IMR-90 (cell line): ENCODE data around the gene STK31.

Experiments
- BHLHE40 ChIP-seq: fragments of 150-350 bp; IDR thresholded peaks from 2 replicates; pipeline ENCODE4 v1.6.1; 2016; ENCODE audit warnings: mild to moderate bottlenecking, low read depth, low read length
- CEBPB ChIP-seq: IDR thresholded peaks from 2 replicates; pipeline ENCODE4 v1.6.1; 2012; ENCODE audit warnings: low read depth, low read length, improper control_type of control experiment
- CHD1 ChIP-seq: IDR thresholded peaks from 2 replicates; pipeline ENCODE4 v1.6.1; 2012; ENCODE audit warnings: low read depth, low read length, improper control_type of control experiment
- FOS ChIP-seq: fragments of 150-350 bp; IDR thresholded peaks from 2 replicates; pipeline ENCODE4 v1.6.1; 2016; ENCODE audit warnings: low read depth, low read length
- MAFK ChIP-seq: IDR thresholded peaks from 2 replicates; pipeline ENCODE4 v1.6.1; 2012; ENCODE audit warnings: low read depth, low read length, improper control_type of control experiment
- MAZ ChIP-seq: IDR thresholded peaks from 2 replicates; pipeline ENCODE4 v1.6.1; 2012; ENCODE audit warnings: low read depth, mild to moderate bottlenecking, low read length, improper control_type of control experiment, moderate library complexity, borderline replicate concordance
- NFE2L2 ChIP-seq: fragments of 150-350 bp; IDR thresholded peaks from 2 replicates; pipeline ENCODE4 v1.6.1; 2016; ENCODE audit warnings: low read depth, mild to moderate bottlenecking, low read length
- POLR2A ChIP-seq: IDR thresholded peaks from 2 replicates; pipeline ENCODE4 v1.6.1; 2012; ENCODE audit warnings: mild to moderate bottlenecking, low read depth, low read length
- RAD21 ChIP-seq: IDR thresholded peaks from 2 replicates; pipeline ENCODE4 v1.6.1; 2012; ENCODE audit warnings: low read length, improper control_type of control experiment
- RCOR1 ChIP-seq: IDR thresholded peaks from 2 replicates; pipeline ENCODE4 v1.6.1; 2012; ENCODE audit warnings: mild to moderate bottlenecking, low read length, improper control_type of control experiment; ENCODE audit not compliant: insufficient replicate concordance
- TF ChIP-seq, protein P1 (sequence below): conservative IDR thresholded peaks from 2 replicates; pipeline ENCODE4 v1.5.1; 2012; ENCODE audit warnings: mild to moderate bottlenecking, low read depth, low read length, improper control_type of control experiment
- TF ChIP-seq, protein P2 (sequence below): fragments of 150-350 bp; IDR thresholded peaks from 2 replicates; pipeline ENCODE4 v1.6.1; 2017; ENCODE audit warnings: mild to moderate bottlenecking, antibody characterized with exemption, low read length, low read depth
- TF ChIP-seq, protein P3 (sequence below): fragments of 150-350 bp; IDR thresholded peaks from 2 replicates; pipeline ENCODE4 v1.6.1; 2016; ENCODE audit warnings: low read depth, mild to moderate bottlenecking, low read length, moderate library complexity, borderline replicate concordance

DNA sequence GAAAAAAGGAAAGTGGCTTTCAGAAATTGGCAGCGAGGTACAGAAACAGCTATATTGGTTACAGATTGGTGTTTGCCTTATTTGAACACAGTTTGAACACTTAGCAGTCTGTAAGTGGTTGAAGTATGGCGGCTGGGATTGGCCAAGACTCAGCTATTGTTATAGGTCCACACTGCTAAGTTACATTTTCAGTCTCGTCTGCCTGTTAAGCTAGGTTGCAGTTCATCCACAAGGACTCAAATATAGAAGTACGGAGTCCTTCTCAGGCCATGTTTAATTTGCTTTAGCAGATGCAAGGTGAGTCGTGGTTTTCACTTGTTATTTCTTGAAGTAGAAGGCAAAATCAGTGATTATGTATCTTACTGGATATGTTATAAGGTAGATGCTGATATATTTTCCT is 73.1 kb downstream of the STK31 start:
- TF ChIP-seq, protein P1, sequence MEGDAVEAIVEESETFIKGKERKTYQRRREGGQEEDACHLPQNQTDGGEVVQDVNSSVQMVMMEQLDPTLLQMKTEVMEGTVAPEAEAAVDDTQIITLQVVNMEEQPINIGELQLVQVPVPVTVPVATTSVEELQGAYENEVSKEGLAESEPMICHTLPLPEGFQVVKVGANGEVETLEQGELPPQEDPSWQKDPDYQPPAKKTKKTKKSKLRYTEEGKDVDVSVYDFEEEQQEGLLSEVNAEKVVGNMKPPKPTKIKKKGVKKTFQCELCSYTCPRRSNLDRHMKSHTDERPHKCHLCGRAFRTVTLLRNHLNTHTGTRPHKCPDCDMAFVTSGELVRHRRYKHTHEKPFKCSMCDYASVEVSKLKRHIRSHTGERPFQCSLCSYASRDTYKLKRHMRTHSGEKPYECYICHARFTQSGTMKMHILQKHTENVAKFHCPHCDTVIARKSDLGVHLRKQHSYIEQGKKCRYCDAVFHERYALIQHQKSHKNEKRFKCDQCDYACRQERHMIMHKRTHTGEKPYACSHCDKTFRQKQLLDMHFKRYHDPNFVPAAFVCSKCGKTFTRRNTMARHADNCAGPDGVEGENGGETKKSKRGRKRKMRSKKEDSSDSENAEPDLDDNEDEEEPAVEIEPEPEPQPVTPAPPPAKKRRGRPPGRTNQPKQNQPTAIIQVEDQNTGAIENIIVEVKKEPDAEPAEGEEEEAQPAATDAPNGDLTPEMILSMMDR = no peak
- TF ChIP-seq POLR2A (no peak), NFE2L2 (no peak), BHLHE40 (no peak), RAD21 (no peak), FOS (no peak), CHD1 (no peak), MAFK (no peak), RCOR1 (no peak), CEBPB (no peak), MAZ (no peak)
- TF ChIP-seq, protein P2, sequence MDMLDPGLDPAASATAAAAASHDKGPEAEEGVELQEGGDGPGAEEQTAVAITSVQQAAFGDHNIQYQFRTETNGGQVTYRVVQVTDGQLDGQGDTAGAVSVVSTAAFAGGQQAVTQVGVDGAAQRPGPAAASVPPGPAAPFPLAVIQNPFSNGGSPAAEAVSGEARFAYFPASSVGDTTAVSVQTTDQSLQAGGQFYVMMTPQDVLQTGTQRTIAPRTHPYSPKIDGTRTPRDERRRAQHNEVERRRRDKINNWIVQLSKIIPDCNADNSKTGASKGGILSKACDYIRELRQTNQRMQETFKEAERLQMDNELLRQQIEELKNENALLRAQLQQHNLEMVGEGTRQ = no peak
- TF ChIP-seq, protein P3, sequence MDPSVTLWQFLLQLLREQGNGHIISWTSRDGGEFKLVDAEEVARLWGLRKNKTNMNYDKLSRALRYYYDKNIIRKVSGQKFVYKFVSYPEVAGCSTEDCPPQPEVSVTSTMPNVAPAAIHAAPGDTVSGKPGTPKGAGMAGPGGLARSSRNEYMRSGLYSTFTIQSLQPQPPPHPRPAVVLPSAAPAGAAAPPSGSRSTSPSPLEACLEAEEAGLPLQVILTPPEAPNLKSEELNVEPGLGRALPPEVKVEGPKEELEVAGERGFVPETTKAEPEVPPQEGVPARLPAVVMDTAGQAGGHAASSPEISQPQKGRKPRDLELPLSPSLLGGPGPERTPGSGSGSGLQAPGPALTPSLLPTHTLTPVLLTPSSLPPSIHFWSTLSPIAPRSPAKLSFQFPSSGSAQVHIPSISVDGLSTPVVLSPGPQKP = no peak
